ENCODE data around the gene ZNF423.

GRCh38 chr16:49717689-49718088 is 138.2 kb downstream of the ZNF423 start:
- TF ChIP-seq CTCF (IDR thresholded peaks at IDR 0.05; ENCODE audit: borderline replicate concordance, extremely low read depth, low read length, poor library complexity, severe bottlenecking) (no peak), EZH2 (IDR thresholded peaks at IDR 0.05; ENCODE audit: borderline replicate concordance, low read depth, low read length, severe bottlenecking) (no peak)
